Neural cell (in vitro differentiated cells): ENCODE measurements around the gene PAIP2. TPM values are rescaled to one million over a fixed set of nuclear protein-coding genes. Genes with fewer than 3 reads are reported as not detected.

Experiments
- H2AFZ ChIP-seq: fragments of 200-600, 300-800 bp; sonication (generic), shearing (Covaris generic); 2 replicates; pipeline ENCODE4 v1.6.0; 2014; ENCODE audit warnings: low read depth, mild to moderate bottlenecking, antibody characterized with exemption, low read length, moderate library complexity
- H3F3A ChIP-seq: fragments of 200-600 bp; shearing (Covaris generic); 2 replicates; pipeline ENCODE4 v1.6.1; 2016; ENCODE audit warnings: mild to moderate bottlenecking, moderate library complexity, mixed read lengths, antibody characterized with exemption, low read length; ENCODE audit not compliant: insufficient read depth, poor library complexity, severe bottlenecking
- H3K27ac ChIP-seq: fragments of 200-600, 300-800 bp; sonication (generic), shearing (Covaris generic); 2 replicates; pipeline ENCODE4 v1.5.1; 2014; ENCODE audit warnings: mild to moderate bottlenecking, low read length, moderate library complexity
- H3K27me3 ChIP-seq: fragments of 300-800, 200-600 bp; sonication (generic), shearing (Covaris generic); 2 replicates; pipeline ENCODE4 v1.6.0; 2014; ENCODE audit warnings: mild to moderate bottlenecking, low read depth, low read length, moderate library complexity; ENCODE audit not compliant: insufficient read depth
- H3K36me3 ChIP-seq: fragments of 300-800, 200-600 bp; sonication (generic), shearing (Covaris generic); 2 replicates; pipeline ENCODE4 v1.5.1; 2014; ENCODE audit warnings: mild to moderate bottlenecking, antibody characterized with exemption, low read length, moderate library complexity; ENCODE audit not compliant: insufficient read depth
- H3K4me2 ChIP-seq: fragments of 300-800, 200-600 bp; sonication (generic), shearing (Covaris generic); 2 replicates; pipeline ENCODE4 v1.6.0; 2014; ENCODE audit warnings: mild to moderate bottlenecking, low read length
- H3K4me3 ChIP-seq: fragments of 300-800, 200-600 bp; sonication (generic), shearing (Covaris generic); 2 replicates; pipeline ENCODE4 v1.5.1; 2014; ENCODE audit warnings: mild to moderate bottlenecking, low read length, moderate library complexity
- H3K79me2 ChIP-seq: fragments of 200-600 bp; shearing (Covaris generic); replicated peaks from 2 replicates; pipeline ENCODE4 v1.6.0; 2014; ENCODE audit warnings: mild to moderate bottlenecking, low read length, moderate library complexity; ENCODE audit not compliant: insufficient read depth
- H3K9ac ChIP-seq: fragments of 300-800, 200-600 bp; sonication (generic), shearing (Covaris generic); 2 replicates; pipeline ENCODE4 v1.6.1; 2016; ENCODE audit warnings: mild to moderate bottlenecking, low read length, mixed read lengths
- H3K9me2 ChIP-seq: fragments of 200-600 bp; shearing (Covaris generic); 2 replicates; pipeline ENCODE4 v1.6.1; 2016; ENCODE audit warnings: mild to moderate bottlenecking, low read length, mixed read lengths; ENCODE audit not compliant: insufficient read depth
- H3K9me3 ChIP-seq: fragments of 200-600, 300-800 bp; sonication (generic), shearing (Covaris generic); 2 replicates; pipeline ENCODE4 v1.6.1; 2016; ENCODE audit warnings: mild to moderate bottlenecking, mixed run types, low read length, moderate library complexity, mixed read lengths
- H4K20me1 ChIP-seq: fragments of 200-600 bp; shearing (Covaris generic); 2 replicates; pipeline ENCODE4 v1.6.1; 2016; ENCODE audit warnings: mild to moderate bottlenecking, mixed run types; ENCODE audit not compliant: insufficient read depth
- CTCF ChIP-seq: fragments of 450-650 bp; IDR thresholded peaks from 2 replicates; pipeline ENCODE4 v1.5.1; 2014; ENCODE audit warnings: antibody characterized with exemption, mild to moderate bottlenecking, moderate library complexity; ENCODE audit not compliant: poor library complexity, severe bottlenecking
- EP300 ChIP-seq: fragments of 450-650 bp; conservative IDR thresholded peaks from 2 replicates; pipeline ENCODE4 v1.6.1; 2014; ENCODE audit warnings: antibody characterized with exemption, mild to moderate bottlenecking, moderate library complexity; ENCODE audit not compliant: poor library complexity, severe bottlenecking
- EZH2 ChIP-seq: fragments of 200-600, 300-800 bp; shearing (Covaris generic), sonication (generic); IDR thresholded peaks from 2 replicates; pipeline ENCODE4 v1.6.1; 2014; ENCODE audit warnings: antibody characterized with exemption, low read length, borderline replicate concordance, mild to moderate bottlenecking; ENCODE audit not compliant: insufficient read depth, poor library complexity, severe bottlenecking
- MXI1 ChIP-seq: fragments of 450-650 bp; conservative IDR thresholded peaks from 2 replicates; pipeline ENCODE4 v1.6.1; 2014; ENCODE audit warnings: antibody characterized with exemption, mild to moderate bottlenecking; ENCODE audit not compliant: poor library complexity, severe bottlenecking
- POLR2AphosphoS5 ChIP-seq: IDR thresholded peaks from 2 replicates; pipeline ENCODE4 v1.6.1; 2012
- RAD21 ChIP-seq: fragments of 450-650 bp; conservative IDR thresholded peaks from 2 replicates; pipeline ENCODE4 v1.6.1; 2014; ENCODE audit warnings: antibody characterized with exemption, mild to moderate bottlenecking, moderate library complexity
- REST ChIP-seq: IDR thresholded peaks from 2 replicates; pipeline ENCODE4 v1.6.1; 2012; ENCODE audit warnings: borderline replicate concordance
- SMC3 ChIP-seq: fragments of 450-650 bp; conservative IDR thresholded peaks from 2 replicates; pipeline ENCODE4 v1.6.1; 2014; ENCODE audit warnings: antibody characterized with exemption, mild to moderate bottlenecking, moderate library complexity; ENCODE audit not compliant: poor library complexity
- TAF1 ChIP-seq: IDR thresholded peaks from 2 replicates; pipeline ENCODE4 v1.6.1; 2012; ENCODE audit warnings: low read depth
- polyA plus RNA-seq: library from polyadenylated mRNA; depleted of rRNA; stranded (reverse); fragments of >200 nt; gene quantifications from 2 replicates; pipeline ENCODE4 v1.2.3, GENCODE V29; 2014

The PAIP2 gene
- polyA plus RNA-seq, 1 donor from 2014 or later = 201 TPM

GRCh38 chr5:139306197-139306596 lies 35.5 kb upstream of the PAIP2 start:
- Histone ChIP-seq H3K27ac (no peak overlapping the region), H3K27me3 (no peaks in the 10 kb centered on the region), H3K36me3 (no peaks in the 10 kb centered on the region), H3K9ac (no peak overlapping the region), H3K79me2 (peaks cover 100% of the 10 kb centered on the region), H3K9me3 (no peaks in the 10 kb centered on the region), H3K4me3 (no peak overlapping the region), H2AFZ (no peak overlapping the region), H4K20me1 (peaks cover 96% of the 10 kb centered on the region), H3F3A (no peaks in the 10 kb centered on the region), H3K9me2 (no peaks in the 10 kb centered on the region), H3K4me2 (no peak overlapping the region)
- TF ChIP-seq MXI1 (no peak), SMC3 (no peak), RAD21 (no peak), EZH2 (no peak), EP300 (no peak), CTCF (no peak), POLR2AphosphoS5 (no peak), TAF1 (no peak), REST (no peak)

GRCh38 chr5:139306628-139307379 lies 34.9 kb upstream of the PAIP2 start:
- no peaks in the 10 kb centered on the region for H3F3A ChIP-seq
- H3K9me2 ChIP-seq = no peaks in the 10 kb centered on the region
- no peak for TF ChIP-seq TAF1
- no peak for TF ChIP-seq POLR2AphosphoS5
- TF ChIP-seq RAD21 = no peak
- TF ChIP-seq EZH2 = no peak
- TF ChIP-seq MXI1 = no peak
- no peak for TF ChIP-seq CTCF
- TF ChIP-seq REST = no peak
- TF ChIP-seq EP300 = no peak
- no peak for TF ChIP-seq SMC3
- H3K36me3 ChIP-seq = no peaks in the 10 kb centered on the region
- no peaks in the 10 kb centered on the region for H3K27me3 ChIP-seq
- H3K27ac ChIP-seq = no peak overlapping the region
- H3K9me3 ChIP-seq = no peaks in the 10 kb centered on the region
- no peak overlapping the region for H3K4me2 ChIP-seq
- H2AFZ ChIP-seq = no peak overlapping the region
- H4K20me1 ChIP-seq = peaks cover 93% of the 10 kb centered on the region
- no peak overlapping the region for H3K9ac ChIP-seq
- no peak overlapping the region for H3K4me3 ChIP-seq
- H3K79me2 ChIP-seq = peaks cover 100% of the 10 kb centered on the region
